ENCODE results near the gene RTF1.

DNA sequence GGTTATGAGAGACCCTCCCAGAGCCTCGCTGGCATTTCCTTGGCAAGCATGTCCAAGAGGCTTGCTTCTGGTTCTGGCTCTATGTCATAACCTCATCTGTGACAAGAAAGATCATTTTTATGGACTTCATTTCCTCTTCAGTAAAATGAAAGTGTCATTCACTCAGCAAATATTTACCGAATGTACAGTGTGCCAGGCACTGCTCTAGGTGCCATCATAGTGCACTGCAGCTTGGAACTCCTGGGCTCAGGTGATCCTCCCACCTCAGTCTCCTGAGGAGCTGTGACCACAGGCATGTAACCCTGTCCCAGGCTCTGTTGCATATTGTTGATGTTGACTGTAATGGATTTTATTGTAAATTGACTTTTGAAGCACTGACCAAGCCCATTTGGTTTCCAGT, 58.0 kb downstream of the RTF1 start:
- TF ChIP-seq POLR2A (IDR thresholded peaks at IDR 0.05; ENCODE audit: low read depth, low read length) (no peak), SPI1 (IDR thresholded peaks at IDR 0.05; ENCODE audit: low read depth, low read length) (no peak), TAF1 (IDR thresholded peaks at IDR 0.05; ENCODE audit: low read depth, low read length) (no peak), PAX5 (IDR thresholded peaks at IDR 0.05; ENCODE audit: insufficient read depth, low read length, severe bottlenecking) (no peak)
